IMR-90 (cell line): ENCODE results near the gene IL16. TPM values are rescaled to one million over a fixed set of nuclear protein-coding genes. Genes with fewer than 3 reads are reported as not detected.
A peak's percentile ranks its signal among the peaks of the same experiment; 100 is the strongest.

ENCODE experiments used
- ATAC-seq: fragments of 200-7000 bp; cut with Tn5 transposase; 2 replicates; pipeline ENCODE4 v1.9.1; 2020; ENCODE audit warnings: low read depth, mild to moderate bottlenecking, moderate library complexity
- BruUV-seq: library from RNA; stranded (reverse); fragments of 400-500 nt; replicated peaks from 2 replicates; lab custom pipeline; 2021; lab: Mats Ljungman, UMichigan
- CTCF ChIA-PET: fragments of 300-600 bp; formaldehyde crosslinking; extraction: SDS; loops from one replicate; lab custom pipeline; 2021; ENCODE audit warnings: antibody characterized with exemption; lab: Yijun Ruan, JAX
- POLR2A ChIA-PET: fragments of 300-600 bp; sonication (Branson Sonifier 250); formaldehyde crosslinking; loops from one replicate; lab custom pipeline; 2022; ENCODE audit warnings: antibody characterized with exemption; ENCODE audit not compliant: unreplicated experiment; lab: Charles Lee
- DNase-seq: peaks from one replicate; pipeline ENCODE4 v3.0.0; 2013
- H2AFZ ChIP-seq: replicated peaks from 2 replicates; pipeline ENCODE3; 2013; ENCODE audit warnings: low read length, mild to moderate bottlenecking; ENCODE audit not compliant: poor library complexity
- H2AK5ac ChIP-seq: 2 replicates; pipeline ENCODE4 v1.6.1; 2013; ENCODE audit warnings: low read depth, low read length, inconsistent platforms
- H2AK9ac ChIP-seq: replicated peaks from 2 replicates; pipeline ENCODE3; 2013; ENCODE audit warnings: mild to moderate bottlenecking, low read depth, low read length, moderate library complexity; ENCODE audit not compliant: poor library complexity
- H2BK120ac ChIP-seq: 2 replicates; pipeline ENCODE4 v1.6.1; 2013; ENCODE audit warnings: low read depth, low read length, inconsistent platforms
- H2BK15ac ChIP-seq: 3 replicates; pipeline ENCODE4 v1.6.1; 2013; ENCODE audit warnings: low read depth, low read length, inconsistent platforms
- H2BK20ac ChIP-seq: 2 replicates; pipeline ENCODE4 v1.6.1; 2013; ENCODE audit warnings: low read depth, mild to moderate bottlenecking, inconsistent platforms, low read length, moderate library complexity
- H2BK5ac ChIP-seq: 2 replicates; pipeline ENCODE4 v1.6.1; 2013; ENCODE audit warnings: mild to moderate bottlenecking, low read depth, low read length, inconsistent platforms; ENCODE audit not compliant: poor library complexity, severe bottlenecking
- H3K14ac ChIP-seq: replicated peaks from 2 replicates; pipeline ENCODE4 v1.6.1; 2013; ENCODE audit warnings: low read depth, low read length, inconsistent platforms
- H3K18ac ChIP-seq: 2 replicates; pipeline ENCODE4 v1.6.1; 2013; ENCODE audit warnings: low read depth, low read length, control low read depth
- H3K23ac ChIP-seq: 2 replicates; pipeline ENCODE4 v1.6.1; 2013; ENCODE audit warnings: low read depth, low read length, inconsistent platforms
- H3K27ac ChIP-seq: 2 replicates; pipeline ENCODE4 v1.5.1; 2013; ENCODE audit warnings: mild to moderate bottlenecking, control low read depth, low read length; ENCODE audit not compliant: insufficient read depth
- H3K27me3 ChIP-seq: 2 replicates; pipeline ENCODE4 v1.6.1; 2013; ENCODE audit warnings: low read length; ENCODE audit not compliant: control insufficient read depth, insufficient read depth
- H3K36me3 ChIP-seq: 2 replicates; pipeline ENCODE4 v1.6.1; 2013; ENCODE audit warnings: low read length, mixed read lengths; ENCODE audit not compliant: control insufficient read depth, insufficient read depth
- H3K4ac ChIP-seq: 2 replicates; pipeline ENCODE4 v1.6.1; 2013; ENCODE audit warnings: low read depth, low read length, inconsistent platforms
- H3K4me1 ChIP-seq: 2 replicates; pipeline ENCODE4 v1.6.1; 2013; ENCODE audit warnings: low read length, mixed read lengths; ENCODE audit not compliant: control insufficient read depth, insufficient read depth
- H3K4me2 ChIP-seq: 2 replicates; pipeline ENCODE4 v1.6.1; 2013; ENCODE audit warnings: low read depth, mild to moderate bottlenecking, control low read depth, low read length, moderate library complexity
- H3K4me3 ChIP-seq: 2 replicates; pipeline ENCODE4 v1.5.1; 2013; ENCODE audit warnings: low read depth, mild to moderate bottlenecking, control low read depth, low read length, moderate library complexity; ENCODE audit not compliant: insufficient read depth
- H3K56ac ChIP-seq: 2 replicates; pipeline ENCODE4 v1.6.1; 2013; ENCODE audit warnings: low read length, inconsistent platforms; ENCODE audit not compliant: insufficient read depth; ENCODE audit errors: extremely low read depth
- H3K79me1 ChIP-seq, 2 experiments: 2 replicates each; pipeline ENCODE4 v1.6.1; 2013; ENCODE audit warnings: low read length in 2 of 2, inconsistent platforms in 1 of 2, low read depth in 1 of 2
- H3K9ac ChIP-seq: 2 replicates; pipeline ENCODE4 v1.6.1; 2013; ENCODE audit warnings: low read depth, low read length, control low read depth
- H3K9me1 ChIP-seq: 2 replicates; pipeline ENCODE4 v1.6.1; 2013; ENCODE audit warnings: low read length, inconsistent platforms; ENCODE audit not compliant: insufficient read depth
- H3K9me3 ChIP-seq: 2 replicates; pipeline ENCODE4 v1.6.1; 2013; ENCODE audit warnings: low read length; ENCODE audit not compliant: control insufficient read depth, insufficient read depth
- H4K20me1 ChIP-seq: 2 replicates; pipeline ENCODE4 v1.6.1; 2013; ENCODE audit warnings: low read length, inconsistent platforms; ENCODE audit not compliant: insufficient read depth
- H4K5ac ChIP-seq: 2 replicates; pipeline ENCODE4 v1.6.1; 2013; ENCODE audit warnings: mild to moderate bottlenecking, low read depth, low read length, control low read depth
- H4K8ac ChIP-seq, 2 experiments: 2 replicates each; pipeline ENCODE4 v1.6.1; 2013; ENCODE audit warnings: low read depth in 2 of 2, low read length in 2 of 2, control low read depth in 1 of 2, inconsistent platforms in 1 of 2
- H4K91ac ChIP-seq: 2 replicates; pipeline ENCODE4 v1.6.1; 2013; ENCODE audit warnings: low read depth, low read length, inconsistent platforms; ENCODE audit not compliant: insufficient read depth
- BHLHE40 ChIP-seq: fragments of 150-350 bp; IDR thresholded peaks from 2 replicates; pipeline ENCODE4 v1.6.1; 2016; ENCODE audit warnings: mild to moderate bottlenecking, low read depth, low read length
- CHD1 ChIP-seq: IDR thresholded peaks from 2 replicates; pipeline ENCODE4 v1.6.1; 2012; ENCODE audit warnings: low read depth, low read length, improper control_type of control experiment
- CTCF ChIP-seq: conservative IDR thresholded peaks from 2 replicates; pipeline ENCODE4 v1.5.1; 2012; ENCODE audit warnings: mild to moderate bottlenecking, low read depth, low read length, improper control_type of control experiment
- MAZ ChIP-seq: IDR thresholded peaks from 2 replicates; pipeline ENCODE4 v1.6.1; 2012; ENCODE audit warnings: low read depth, mild to moderate bottlenecking, low read length, improper control_type of control experiment, moderate library complexity, borderline replicate concordance
- NFE2L2 ChIP-seq: fragments of 150-350 bp; IDR thresholded peaks from 2 replicates; pipeline ENCODE4 v1.6.1; 2016; ENCODE audit warnings: low read depth, mild to moderate bottlenecking, low read length
- POLR2A ChIP-seq: IDR thresholded peaks from 2 replicates; pipeline ENCODE4 v1.6.1; 2012; ENCODE audit warnings: mild to moderate bottlenecking, low read depth, low read length
- RAD21 ChIP-seq: IDR thresholded peaks from 2 replicates; pipeline ENCODE4 v1.6.1; 2012; ENCODE audit warnings: low read length, improper control_type of control experiment
- RCOR1 ChIP-seq: IDR thresholded peaks from 2 replicates; pipeline ENCODE4 v1.6.1; 2012; ENCODE audit warnings: mild to moderate bottlenecking, low read length, improper control_type of control experiment; ENCODE audit not compliant: insufficient replicate concordance
- RFX5 ChIP-seq: IDR thresholded peaks from 2 replicates; pipeline ENCODE4 v1.8.0; 2012; ENCODE audit warnings: low read depth, mild to moderate bottlenecking, low read length, moderate library complexity
- SMC3 ChIP-seq: fragments of 150-350 bp; IDR thresholded peaks from 2 replicates; pipeline ENCODE4 v1.6.1; 2016; ENCODE audit warnings: low read depth, mild to moderate bottlenecking, antibody characterized with exemption, low read length, moderate library complexity
- WGBS, 2 experiments: methylation state at CpG; one replicate each; pipeline versions ENCODE4 v1.1.5 to v1.1.7; 2013; ENCODE audit warnings: missing lambda C conversion rate in 2 of 2; ENCODE audit not compliant: insufficient read length in 1 of 2; ENCODE audit errors: extremely low coverage in 2 of 2; 5-methylcytosine and 5-hydroxymethylcytosine counted together
- dilution Hi-C: fragments of 300-500 bp; cut with HindIII; formaldehyde crosslinking; loops from one replicate; pipeline ENCODE4 v1.14.3; 2018; ENCODE audit warnings: low sequenced_read_pairs; ENCODE audit not compliant: unreplicated experiment
- in situ Hi-C: fragments of 300-500 bp; cut with MboI; formaldehyde crosslinking; loops from 3 replicates; pipeline ENCODE4 v1.14.3; 2019; ENCODE audit warnings: low sequenced_read_pairs, inconsistent platforms, mixed read lengths
- intact Hi-C: fragments of 100-400 bp; cut with micrococcal nuclease; formaldehyde crosslinking; loops from 2 replicates; pipeline ENCODE4 v1.10.0; 2022
- polyA plus RNA-seq, 3 experiments: library from polyadenylated mRNA; depleted of rRNA; stranded (reverse); fragments of >200 nt; gene quantifications; 2 replicates each; pipeline ENCODE4 v1.2.3, GENCODE V29; 2012; ENCODE audit warnings: low replicate concordance in 1 of 3
- total RNA-seq: library from RNA; depleted of rRNA; stranded (reverse); fragments of >200 nt; gene quantifications from 2 replicates; pipeline ENCODE4 v1.2.3, GENCODE V29; 2012

IL16 gene
- total and polyA plus RNA-seq, 2 of the 4 experiments (the other 2 are of a cell fraction), result 0.18 to 0.27 TPM

- Histone ChIP-seq H2AFZ (no peak overlapping the region), H2BK20ac (no peak overlapping the region), H3K9me3 (no peaks in the 10 kb centered on the region), H4K20me1 (no peaks in the 10 kb centered on the region), H2BK5ac (no peak overlapping the region), H3K4ac (no peak overlapping the region), H3K79me1 (no peaks in the 10 kb centered on the region), H3K27ac (no peak overlapping the region), H3K14ac (no peak overlapping the region), H3K9ac (no peak overlapping the region), H3K4me1 (peaks cover 2% of the 10 kb centered on the region; the same call in 1 of the 2 replicates), H4K5ac (no peak overlapping the region), H2AK5ac (0 out of 2 replicates have a peak overlapping the region, but pooled peaks have one; percentile 26), H4K91ac (no peak overlapping the region), H2BK15ac (no peak overlapping the region), H4K8ac (no peak overlapping the region), H2BK120ac (no peak overlapping the region), H3K56ac (no peak overlapping the region), H3K9me1 (no peaks in the 10 kb centered on the region), H3K36me3 (peaks cover 4% of the 10 kb centered on the region; the same call in 1 of the 2 replicates), H3K4me2 (no peak overlapping the region), H3K23ac (no peak overlapping the region), H2AK9ac (no peak overlapping the region), H3K27me3 (no peaks in the 10 kb centered on the region), H3K4me3 (no peak overlapping the region), H3K18ac (no peak overlapping the region)
- intact Hi-C loops (no loop called here), dilution Hi-C loops (no loop called here), in situ Hi-C loops (no loop called here)
- ATAC-seq (peak; percentile 44), DNase-seq (no peak)
- WGBS, 2 experiments, result no CpG with 5 or more reads among the region's 3 CpGs
- TF ChIP-seq CHD1, result no peak
- no peak for TF ChIP-seq BHLHE40
- no peak for TF ChIP-seq CTCF
- TF ChIP-seq NFE2L2, result no peak
- no peak for TF ChIP-seq MAZ
- no peak for TF ChIP-seq RAD21
- no peak for TF ChIP-seq RCOR1
- TF ChIP-seq RFX5, result no peak
- TF ChIP-seq SMC3, result no peak
- TF ChIP-seq POLR2A, result no peak
- BruUV-seq, result no TSS peak
- ChIA-PET POLR2A (no interaction called here), CTCF (interaction anchor here (0.7 kb wide), 1 partner anchor 37 kb away, joined by 4 read pairs; no protein-coding TSS in a partner anchor)
Observed at GRCh38 chr15:81229586-81229985, 32.9 kb downstream of the IL16 start.
